Activated CD4-positive, alpha-beta T cell treated with anti-CD3 and anti-CD28 coated beads, Interleukin-2, amount 50 U/mL, for 48 hours (primary cell): ENCODE measurements around the gene PEX10.

ENCODE experiments used
- DNase-seq, 2 experiments: peaks; one replicate each; pipeline ENCODE4 v3.0.0-alpha.2; 2020

PEX10 gene

DNA sequence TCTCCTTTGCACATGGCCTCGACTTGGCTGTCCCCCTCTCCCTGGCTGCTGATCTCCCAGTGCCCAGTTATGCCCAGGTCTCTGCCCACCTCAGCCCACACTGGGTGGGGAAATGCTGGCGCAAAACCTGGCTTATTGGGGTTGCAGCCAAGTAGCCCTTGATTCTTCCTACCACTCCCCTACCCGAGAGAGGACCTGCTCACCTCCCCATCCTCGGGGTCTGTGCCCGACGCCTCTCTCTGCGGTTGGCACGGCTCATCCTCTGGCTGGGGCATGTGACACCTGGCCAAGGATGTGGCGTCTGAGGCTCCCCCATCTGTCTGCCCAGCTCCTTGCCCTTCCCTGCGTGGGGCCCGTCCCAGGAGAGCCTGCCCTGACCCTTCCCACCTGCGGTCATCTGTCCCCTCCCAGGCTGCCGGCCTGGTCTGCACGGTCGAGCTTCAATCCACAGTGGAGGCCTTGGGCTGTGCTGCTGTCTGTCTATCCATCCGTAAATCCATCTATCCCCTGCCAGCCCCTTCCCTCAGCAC is 6.5 kb upstream of the PEX10 start:
- no peak for DNase-seq

DNA sequence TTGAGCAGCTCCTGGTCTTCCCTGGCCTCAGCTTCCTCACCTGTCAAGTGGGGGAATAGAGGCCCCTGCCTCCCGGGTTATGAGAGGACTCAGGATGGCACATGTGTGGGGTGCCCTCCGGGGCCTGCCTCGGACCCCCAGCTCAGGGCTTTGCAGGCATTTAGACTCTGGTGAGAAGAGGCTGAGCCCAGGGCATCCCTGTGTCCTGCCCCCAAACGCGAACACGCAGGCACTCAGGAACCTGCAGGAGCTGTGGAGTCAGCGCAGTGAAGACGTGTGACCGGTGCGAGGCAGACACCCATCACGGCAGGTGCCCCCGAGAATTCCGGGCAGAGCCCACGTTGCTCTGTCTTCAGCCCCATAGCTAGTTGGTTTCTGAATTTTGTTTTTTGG is 5.5 kb upstream of the PEX10 start:
- no peak for DNase-seq

DNA sequence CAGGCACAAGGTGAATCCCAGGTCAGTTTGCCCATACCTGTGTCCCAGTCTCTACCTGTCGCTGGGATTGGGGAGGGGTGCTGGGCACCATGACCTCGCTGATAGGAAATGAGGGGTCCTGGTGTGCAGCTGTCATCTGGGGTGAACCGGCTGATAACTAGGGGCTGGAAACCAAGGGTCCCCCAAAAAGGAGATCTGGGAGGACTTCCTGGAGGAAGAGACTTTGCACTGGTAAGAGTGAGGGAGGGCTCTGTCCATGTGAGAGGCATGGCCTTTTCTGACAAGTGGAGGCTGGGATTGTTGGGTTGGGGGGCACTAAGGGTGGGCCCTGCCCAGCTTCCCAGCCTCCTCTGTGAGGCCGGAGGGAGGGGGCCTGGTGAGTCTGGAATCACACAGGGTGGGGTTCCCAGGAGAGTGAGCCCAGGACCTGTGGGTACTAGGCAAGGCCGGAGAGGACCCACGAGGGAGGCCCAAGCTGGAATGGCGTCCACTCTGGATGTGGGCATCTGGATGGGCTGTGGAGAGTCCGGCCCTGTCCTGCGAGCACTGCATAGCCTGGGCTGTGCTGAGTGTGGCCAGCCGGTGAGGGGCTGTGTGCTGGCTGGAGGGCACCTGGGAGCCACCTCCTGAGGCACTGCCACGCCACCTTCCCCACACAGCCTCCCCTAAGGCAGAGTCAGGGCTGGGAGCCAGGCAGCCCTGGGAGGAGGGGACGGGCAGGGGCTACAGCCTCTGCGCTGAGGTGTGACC is 4.9 kb upstream of the PEX10 start:
- no peak for DNase-seq

DNA sequence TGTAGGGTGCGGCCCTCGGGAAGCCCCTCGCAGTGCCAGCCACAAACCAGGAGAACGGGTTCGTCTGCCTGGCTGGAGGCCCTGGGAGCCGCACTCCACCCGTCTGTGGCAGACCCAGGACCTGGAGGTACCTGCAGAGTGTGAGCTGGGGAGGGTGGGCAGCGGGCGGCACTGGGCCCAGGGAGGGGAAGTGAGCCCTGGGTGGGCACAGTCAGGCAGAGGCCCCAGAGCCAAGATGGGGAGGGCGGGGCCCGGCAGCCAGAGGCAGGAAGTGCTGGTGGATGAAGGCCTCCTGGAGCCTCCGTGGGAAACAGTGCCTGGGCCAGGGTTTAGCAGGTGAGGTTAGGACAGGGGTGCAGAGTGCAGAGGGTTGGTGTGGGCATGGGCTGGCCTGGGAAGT is 4.0 kb upstream of the PEX10 start:
- DNase-seq = peak; percentile 44 to 61

DNA sequence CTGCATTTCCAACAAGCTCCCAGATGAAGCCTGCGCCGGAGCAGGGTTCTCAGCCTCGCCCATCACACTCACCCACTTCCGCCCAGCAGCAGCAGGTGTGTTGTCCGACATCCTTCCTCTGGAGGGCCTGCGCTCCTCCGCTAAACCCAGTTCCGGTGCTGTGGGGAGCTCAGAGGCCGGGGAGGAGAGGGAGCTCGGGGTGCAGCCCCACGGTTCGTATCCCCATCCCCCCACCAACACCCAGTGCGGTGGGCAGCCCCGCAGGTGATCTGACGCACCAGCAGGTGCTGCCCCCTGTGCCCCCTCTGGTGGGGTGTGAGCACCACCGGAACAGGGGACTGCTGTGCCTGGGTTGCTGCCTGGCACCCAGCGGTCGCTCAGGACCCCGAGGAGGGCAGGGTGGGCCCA is 3.4 kb upstream of the PEX10 start:
- DNase-seq = peak; percentile 67 to 71

DNA sequence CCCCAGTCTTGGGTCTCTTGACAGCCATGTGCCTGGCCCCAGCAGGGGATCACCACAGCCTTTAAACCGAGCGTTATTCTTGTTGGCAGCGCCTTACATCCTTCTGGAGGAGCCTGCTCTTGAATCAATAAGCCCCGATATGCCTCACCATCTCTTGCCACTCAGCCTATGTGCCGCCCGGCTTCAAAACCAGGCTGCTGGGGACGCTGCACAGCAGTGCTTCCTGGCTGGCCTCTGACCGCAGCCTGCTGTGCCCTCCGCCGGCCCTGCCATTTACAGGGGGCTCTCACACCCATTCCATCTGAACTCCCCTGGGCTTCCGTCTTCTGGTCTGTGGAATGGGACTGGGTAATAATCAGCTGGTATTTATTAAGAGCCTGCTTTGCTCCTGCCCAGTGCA is 3.0 kb upstream of the PEX10 start:
- peak in 1 of 2 experiments; percentile 26 for DNase-seq

DNA sequence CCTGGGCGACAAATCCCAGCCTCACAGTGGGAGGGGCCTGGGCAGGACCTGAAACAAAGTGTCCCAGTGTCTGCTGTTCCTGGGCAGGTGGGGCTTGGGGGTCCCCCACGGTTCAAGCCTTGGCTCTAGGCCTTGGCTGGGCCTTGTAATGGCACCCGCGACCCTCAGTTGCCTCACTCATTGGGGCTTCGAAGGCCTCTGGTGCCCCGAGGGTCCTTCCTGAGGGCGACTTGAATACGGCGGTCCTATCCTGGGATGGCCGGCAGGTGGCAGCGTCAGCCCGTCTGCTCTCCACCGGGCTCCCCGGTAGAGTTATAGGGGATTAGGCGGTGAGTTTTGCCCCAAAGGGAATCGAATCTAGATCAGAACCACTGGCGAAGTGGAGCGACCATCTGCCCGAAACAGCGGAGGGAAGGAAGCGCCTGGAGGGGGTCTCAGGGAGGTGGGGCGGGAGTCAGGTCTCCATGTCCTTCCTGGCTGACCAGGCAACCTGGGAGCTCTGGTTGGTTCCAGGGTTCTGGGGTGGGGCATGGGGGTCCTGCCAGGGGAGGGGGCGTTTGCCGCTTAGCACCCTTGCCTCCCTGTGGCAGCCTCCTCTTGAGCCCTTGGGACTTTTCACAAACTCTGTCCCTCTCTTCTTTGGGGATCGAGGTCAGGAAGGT is 2.1 kb upstream of the PEX10 start:
- peak; percentile 84 to 88 for DNase-seq

DNA sequence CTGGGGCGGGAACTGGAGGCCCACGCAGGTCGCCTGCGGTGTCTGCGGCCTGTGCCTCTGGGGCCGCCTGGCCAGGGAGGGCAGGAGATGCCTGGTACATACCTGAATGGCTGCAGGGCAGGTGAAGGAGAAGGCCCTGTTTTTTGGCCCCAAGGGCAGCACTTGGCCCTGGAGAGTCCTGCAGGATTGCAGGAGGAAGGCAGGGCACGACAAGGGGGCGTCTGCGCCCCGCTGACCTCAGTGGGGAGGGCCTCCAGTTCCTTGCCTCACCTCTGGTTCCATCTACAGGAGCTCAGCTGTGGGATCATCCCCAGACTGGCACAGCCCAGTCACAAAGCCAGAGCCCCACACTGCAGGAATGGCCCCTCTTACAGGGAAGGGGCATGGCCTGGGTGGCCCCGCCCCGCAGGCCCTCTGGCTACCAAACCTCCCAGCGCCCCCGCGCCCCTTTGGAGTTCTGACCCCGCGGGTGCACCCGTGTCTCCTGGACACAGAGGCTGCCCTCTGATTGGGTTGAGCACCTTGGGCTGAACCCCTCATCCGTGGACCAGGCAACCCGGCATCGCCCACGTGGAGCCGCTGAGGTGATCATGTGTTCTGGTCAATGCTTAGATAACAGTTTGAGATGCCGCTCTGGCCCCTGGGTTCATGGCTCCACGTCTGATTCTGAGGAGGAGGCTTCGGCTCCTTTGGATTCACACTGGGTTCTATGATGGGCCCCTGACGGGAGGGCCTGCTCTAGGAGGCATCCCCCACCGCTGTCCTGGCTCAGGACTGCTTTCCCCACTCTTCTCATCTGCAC is 1.3 kb upstream of the PEX10 start:
- peak; percentile 29 to 44 for DNase-seq

DNA sequence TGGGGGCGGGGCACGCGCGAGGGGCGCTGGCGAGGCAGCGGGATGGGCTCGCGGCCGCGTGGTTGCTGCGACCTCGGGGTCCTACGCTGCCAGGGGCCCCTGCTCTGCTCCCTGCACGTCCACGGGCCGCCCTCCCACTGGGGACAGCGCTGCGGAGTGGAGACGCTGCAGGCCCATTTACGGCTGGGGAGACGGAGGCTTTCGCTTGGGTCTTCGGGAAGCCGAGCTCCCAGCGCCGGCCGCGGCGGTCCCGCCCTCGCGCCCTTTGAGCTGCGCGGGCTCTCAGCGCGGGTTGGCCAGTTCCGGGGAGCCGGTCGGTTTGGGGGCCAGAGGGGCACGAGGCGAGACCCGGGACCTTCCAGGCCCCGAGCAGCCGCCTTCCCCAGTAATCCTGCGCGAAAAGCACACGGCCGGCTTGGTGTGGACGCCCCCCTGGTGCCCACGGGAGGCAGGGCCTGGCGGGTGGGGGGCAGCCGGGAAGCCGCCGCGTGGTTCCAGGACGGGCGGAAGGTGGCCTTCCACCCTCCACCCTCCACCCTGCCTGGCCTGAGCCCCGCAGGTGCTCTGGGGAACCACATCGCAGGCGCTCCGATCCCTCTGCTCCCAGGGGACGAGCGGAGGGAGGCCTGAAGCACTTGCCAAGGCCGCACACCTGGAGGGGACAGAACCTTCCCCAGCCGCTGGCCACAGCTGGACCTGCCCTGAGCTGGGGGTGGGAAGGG is 570 bp upstream of the PEX10 start:
- DNase-seq = peak; percentile 30 to 31

DNA sequence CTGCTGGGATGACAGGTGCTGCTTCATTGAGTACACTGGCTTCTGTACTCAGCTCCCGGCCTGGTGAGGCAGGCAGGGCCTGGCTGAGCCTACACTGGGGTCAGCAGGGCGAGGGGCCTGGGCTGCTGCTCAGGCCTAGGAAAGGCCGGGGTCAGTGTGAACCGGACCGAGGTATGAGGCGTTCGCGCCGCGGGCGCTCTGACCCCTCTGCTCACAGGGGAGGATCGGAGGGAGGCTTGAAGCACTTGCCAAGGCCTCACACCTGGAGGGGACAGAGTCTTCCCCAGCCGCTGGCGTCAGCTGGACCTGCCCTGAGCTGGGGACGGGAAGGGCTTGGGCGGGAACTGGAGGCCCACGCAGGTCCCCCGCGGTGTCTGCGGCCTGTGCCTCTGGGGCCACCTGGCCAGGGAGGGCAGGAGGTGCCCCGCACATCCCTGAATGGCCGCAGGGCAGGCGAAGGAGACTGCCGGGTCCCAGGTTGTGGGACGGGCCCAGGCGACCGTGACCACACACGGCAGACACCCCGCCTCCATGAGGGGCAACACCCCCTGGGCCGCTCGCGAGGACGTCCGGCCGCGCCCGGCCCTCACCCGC is 466 bp downstream of the PEX10 start:
- DNase-seq = peak; percentile 20 to 43

DNA sequence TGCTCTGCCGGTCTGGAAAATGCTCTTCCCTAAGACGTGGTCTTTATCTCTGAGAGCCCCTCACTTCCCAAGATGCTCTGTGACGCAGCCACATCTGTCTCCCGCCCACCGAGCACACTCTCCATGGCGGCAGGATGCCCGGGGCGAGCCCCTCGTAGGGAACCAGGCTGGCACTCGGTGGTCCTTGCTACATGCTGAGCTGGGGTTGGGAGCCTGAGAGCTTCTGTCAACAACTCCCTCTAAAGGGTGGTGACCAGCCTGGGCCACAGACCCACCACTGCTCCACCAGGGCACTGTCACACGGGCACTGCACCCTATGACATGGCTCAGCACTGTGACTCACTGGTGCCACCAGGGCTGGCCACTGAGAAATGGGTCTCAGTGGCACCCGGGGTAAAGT is 2.6 kb downstream of the PEX10 start:
- no peak for DNase-seq

DNA sequence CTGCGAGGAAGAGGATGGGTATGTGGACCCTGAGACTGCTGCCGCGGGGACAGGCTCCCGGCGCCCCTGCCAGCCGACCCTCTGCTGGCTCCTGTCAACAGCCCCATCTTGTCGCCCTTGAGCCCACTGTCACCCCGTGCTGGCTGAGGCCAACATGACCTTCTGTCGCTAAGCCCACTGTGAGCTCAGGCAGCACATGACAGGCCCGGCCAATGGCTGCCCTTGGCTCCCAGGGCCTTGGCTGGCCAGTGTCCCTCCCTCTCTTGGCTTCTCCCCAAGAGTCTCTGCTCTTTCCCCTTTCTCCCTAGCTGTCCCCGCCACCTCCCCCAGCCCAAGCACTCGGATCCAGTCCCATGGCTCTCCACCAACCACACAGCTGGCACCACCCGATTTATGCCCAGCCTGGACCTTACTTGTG is 3.5 kb downstream of the PEX10 start:
- DNase-seq = no peak

DNA sequence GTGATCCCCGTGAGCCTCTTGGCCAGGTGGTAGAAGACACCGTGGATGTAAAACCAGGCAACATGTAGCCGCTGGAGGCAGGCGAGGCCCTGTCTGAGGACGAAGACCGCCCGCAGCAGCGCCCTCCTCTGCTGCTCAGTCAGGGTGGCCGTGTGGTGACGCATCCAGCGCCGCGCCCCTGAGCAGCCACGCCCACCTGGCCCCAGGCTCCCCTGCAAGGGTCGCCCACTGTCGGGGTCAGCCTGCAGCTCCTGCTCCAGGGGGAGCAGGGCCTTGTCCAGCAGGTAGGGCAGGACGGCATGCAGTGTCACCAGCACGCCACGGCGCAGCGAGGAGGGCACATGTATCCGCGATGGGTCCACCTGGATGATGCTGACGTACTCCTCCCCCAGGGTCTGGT is 3.9 kb downstream of the PEX10 start:
- DNase-seq = no peak

DNA sequence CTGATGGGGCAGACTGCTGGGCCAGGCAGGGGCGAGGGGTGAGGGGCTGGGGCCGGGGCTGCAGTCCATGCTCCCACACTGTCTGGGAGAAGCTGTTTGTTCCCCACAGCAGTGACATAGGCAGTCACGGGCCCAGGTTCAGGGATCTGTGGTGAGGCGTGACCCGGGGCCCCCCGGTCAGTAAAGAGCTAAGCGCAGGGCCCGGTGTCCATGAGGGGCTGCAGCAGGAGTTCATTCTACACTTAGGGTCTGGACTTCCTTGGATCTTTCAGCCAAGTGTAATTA is 4.4 kb downstream of the PEX10 start:
- DNase-seq = no peak

DNA sequence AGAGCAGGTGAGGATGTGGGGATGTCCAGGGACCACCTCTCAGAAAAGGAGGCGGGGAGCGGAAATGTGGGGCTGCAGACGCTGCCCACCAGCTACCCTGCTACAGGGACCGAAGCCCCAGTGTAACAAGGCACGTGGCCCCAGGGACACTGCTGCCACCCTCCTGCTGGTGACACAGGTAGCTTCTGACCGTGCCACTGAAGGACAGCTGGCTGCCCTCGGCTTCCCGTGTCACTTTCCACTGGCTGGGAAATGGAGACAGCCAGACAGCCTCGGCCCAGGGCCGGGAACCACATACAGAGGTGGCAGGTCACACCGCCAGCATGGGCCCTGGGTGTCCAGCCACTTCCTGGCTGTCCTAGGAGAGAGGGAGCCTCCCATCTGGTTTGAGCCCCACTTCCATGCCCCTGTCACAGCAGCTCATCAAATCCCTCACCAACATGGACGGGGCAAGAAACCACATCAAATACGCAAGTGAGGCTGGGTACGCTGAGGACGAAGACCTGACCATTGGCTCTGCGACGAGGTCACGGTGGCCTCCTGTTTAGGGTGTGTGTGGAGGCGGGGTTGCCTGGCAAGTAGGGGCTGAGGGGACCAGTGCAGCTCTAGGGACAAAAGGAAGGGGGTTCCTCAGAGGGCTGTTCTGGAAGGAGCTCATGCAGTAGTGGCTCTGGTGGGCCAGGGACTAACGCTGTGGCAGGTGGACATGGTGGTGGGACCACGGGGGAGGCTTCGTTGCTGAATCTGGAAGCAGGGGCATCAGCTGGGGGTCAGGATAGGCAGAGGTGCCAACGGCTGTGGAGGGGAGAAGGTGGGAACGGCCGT is 5.0 kb downstream of the PEX10 start:
- DNase-seq = no peak

DNA sequence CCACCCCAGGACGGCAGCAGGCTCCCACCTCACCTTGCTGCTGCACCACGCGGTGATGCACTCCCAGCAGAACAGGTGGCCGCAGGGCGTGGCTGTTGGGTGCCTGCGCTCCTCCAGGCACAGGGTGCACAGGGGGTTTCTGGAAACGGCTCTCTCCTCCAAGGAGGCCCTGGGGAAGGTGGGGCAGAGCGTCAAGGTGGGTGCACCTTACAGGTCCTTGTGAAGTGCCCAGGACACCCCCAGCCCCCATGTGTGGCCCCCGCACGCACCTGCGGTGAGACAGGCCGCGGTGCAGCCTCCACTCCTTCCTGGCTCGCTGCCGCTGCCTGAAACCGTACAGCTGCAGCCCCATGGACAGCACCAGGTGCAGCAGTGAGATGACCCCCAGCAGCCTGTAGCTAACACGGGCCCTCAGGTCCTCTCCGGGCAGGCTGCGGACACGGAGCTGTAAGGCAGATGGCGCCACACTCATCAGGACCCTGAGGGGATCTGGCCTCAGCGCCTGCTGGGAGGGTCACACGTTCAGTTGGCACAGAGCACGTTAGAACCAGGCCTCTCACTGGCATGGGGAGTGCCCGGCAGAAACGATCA is 5.8 kb downstream of the PEX10 start:
- no peak for DNase-seq

DNA sequence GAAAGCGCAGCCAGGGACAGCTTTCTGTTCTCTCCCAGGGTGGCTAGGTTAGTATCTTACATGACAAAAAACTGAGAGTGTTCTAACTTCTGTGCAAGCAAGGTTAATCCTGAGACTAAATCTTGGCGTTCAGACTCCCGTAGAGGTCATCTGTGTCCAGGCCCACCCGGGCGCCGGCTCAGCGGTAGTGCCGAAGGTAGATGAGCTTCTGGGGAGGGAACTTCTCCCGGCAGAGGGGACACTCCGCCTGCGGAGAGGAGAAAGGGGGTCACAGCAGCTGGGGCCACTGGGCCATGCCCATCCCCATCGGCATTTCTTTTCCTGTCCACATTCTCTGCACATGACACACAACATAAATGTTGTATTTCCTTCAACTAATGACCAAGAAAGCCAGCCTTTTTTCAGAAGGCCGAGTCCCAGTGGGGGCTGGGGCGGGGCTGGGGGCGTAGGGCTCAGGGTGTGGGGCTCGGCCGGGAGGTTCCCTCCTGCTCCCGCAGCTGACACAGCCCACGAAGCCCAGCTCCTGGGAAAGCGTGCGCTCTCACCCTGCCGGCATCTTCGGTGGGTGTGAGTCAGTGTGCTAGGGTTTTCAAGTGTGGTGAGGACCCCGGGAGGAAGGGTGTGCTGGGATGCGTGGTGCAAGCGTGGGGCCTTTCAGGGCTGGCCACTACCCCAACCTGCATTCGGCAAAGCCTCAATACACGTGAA is 6.6 kb downstream of the PEX10 start:
- no peak for DNase-seq

DNA sequence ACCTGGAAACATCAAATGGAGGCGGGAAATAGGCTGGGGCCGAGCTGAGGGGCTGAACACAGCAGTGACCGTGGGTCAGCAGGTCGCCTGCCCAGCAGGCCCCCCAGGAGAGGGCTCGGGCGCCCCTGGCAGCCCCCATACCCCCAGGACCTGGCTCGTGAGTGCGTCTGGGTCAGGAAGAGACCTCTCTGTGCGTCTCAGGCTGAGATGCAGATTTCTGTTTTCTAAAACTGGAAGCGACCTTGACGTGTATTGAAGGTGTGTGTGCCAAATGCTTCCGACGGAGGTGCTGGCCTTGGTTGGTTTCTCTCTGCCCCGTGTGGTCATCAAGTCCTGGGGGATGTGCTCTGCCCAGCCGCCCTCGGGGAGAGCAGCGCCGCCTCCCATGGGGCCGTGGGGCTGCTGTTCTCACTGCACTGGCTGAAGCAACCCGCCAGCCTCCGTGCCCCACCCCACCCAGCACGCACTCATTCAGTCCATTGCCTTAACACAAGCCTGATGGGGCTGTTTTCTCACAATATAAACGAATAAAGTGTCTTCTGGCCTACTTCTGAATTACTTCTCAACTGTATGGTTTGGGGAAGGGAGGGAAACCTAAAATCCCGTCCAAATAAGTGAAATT is 7.4 kb downstream of the PEX10 start:
- DNase-seq = no peak

DNA sequence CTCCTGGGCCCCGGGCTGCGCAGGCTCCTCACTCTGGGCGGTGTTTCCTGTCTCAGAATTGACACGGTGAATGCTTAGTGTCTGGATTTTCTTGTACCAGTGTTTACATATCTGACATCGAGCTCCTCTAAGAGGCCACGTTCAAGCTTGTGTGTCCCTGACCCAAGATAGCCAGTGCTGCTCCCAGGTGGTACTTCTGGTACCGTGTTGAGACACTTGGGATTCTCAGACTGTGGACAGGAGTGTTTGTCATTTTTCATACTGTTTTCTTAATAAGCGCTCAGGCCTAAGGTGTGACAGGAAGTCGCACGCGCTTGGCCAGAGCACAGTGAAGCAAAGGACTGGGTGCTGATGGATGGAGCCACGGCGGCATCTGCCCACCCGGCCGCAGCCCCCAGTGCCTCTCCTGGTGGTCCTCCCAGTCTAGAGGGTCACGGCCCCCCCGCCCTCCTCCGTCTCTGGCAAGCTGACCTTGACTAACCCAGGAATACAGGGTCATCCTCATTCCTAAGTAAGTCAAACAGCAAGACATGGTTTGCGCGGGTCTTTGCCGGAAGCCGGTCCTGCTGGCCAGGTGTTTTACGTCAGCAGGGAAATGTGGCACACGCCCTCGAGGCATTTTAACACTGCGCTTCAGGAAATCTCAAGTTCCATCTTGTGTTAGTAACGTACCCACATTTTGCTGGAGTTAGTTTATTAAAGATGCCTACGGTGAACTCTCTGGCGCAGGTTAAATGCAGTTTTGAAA is 8.0 kb downstream of the PEX10 start:
- DNase-seq = no peak

DNA sequence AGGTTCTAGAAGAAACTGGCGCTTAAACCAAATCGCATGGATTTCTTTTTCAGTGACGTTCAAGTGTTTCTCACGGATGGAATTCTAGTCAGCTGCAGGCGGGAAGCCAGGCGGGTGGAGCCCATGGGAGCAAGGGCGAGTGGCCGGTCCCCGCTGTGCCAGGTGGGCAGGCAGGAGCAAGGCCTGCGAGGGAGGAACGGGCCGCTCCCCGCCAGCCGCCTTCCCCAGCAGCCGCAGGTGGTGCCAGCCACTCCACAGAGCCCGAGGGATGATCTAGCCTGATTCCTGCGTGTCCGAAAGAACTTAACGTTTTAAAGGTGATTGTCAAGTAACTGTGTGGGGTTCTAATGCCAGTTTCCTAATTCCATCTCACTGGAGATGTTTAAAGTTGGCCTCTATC is 9.1 kb downstream of the PEX10 start:
- DNase-seq = no peak
